Transverse colon (tissue), 3 donors: ENCODE data around the gene CACNA1E.

Source experiments
- POLR2A ChIP-seq: fragments of 450-650 bp; IDR thresholded peaks from one replicate; pipeline ENCODE4 v1.6.1; 2016; ENCODE audit warnings: antibody characterized with exemption, mild to moderate bottlenecking, moderate library complexity
- TF ChIP-seq, protein P1 (sequence below), 5 experiments: fragments of 200-600 bp in 3 of 5; fragments of 450-650 bp in 2 of 5; sonication (generic) in 3 of 5; IDR thresholded peaks; 1 replicate in 2 of 5; 2 replicates in 3 of 5; pipeline ENCODE4 v1.5.1; 2016 to 2017; ENCODE audit warnings: antibody characterized with exemption in 5 of 5, inconsistent platforms in 3 of 5, mild to moderate bottlenecking in 2 of 5, moderate library complexity in 1 of 5

DNA sequence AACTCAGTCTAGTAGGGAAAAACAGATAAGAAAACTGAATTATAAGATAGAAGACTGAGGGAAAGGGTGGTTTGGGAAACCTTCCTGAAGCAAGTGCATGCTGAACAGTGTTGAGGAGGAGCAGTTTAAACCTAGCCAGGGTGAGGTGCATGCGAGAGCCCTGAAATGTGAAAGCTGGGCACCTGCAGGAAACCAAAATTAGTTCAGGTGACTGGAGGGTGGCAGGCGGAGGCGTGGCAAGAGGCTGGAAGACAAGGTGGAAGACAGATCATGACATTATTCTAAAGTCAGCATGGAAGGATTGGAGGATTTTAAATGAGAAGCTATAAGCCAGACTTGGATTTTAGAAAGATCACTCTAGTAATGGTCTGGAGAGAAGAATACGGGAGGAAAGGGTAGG is 75.1 kb downstream of the CACNA1E start:
- TF ChIP-seq POLR2A, result no peak
- TF ChIP-seq, protein P1, sequence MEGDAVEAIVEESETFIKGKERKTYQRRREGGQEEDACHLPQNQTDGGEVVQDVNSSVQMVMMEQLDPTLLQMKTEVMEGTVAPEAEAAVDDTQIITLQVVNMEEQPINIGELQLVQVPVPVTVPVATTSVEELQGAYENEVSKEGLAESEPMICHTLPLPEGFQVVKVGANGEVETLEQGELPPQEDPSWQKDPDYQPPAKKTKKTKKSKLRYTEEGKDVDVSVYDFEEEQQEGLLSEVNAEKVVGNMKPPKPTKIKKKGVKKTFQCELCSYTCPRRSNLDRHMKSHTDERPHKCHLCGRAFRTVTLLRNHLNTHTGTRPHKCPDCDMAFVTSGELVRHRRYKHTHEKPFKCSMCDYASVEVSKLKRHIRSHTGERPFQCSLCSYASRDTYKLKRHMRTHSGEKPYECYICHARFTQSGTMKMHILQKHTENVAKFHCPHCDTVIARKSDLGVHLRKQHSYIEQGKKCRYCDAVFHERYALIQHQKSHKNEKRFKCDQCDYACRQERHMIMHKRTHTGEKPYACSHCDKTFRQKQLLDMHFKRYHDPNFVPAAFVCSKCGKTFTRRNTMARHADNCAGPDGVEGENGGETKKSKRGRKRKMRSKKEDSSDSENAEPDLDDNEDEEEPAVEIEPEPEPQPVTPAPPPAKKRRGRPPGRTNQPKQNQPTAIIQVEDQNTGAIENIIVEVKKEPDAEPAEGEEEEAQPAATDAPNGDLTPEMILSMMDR (IDR thresholded peaks at IDR 0.05), result no peak
